Neural cell (in vitro differentiated cells): Measurements from ENCODE around the gene CAPN2. TPM values are rescaled to one million over a fixed set of nuclear protein-coding genes. Genes with fewer than 3 reads are reported as not detected.

Experiments used
- H2AFZ ChIP-seq: fragments of 200-600, 300-800 bp; sonication (generic), shearing (Covaris generic); 2 replicates; pipeline ENCODE4 v1.6.0; 2014; ENCODE audit warnings: low read depth, mild to moderate bottlenecking, antibody characterized with exemption, low read length, moderate library complexity
- H3F3A ChIP-seq: fragments of 200-600 bp; shearing (Covaris generic); 2 replicates; pipeline ENCODE4 v1.6.1; 2016; ENCODE audit warnings: mild to moderate bottlenecking, moderate library complexity, mixed read lengths, antibody characterized with exemption, low read length; ENCODE audit not compliant: insufficient read depth, poor library complexity, severe bottlenecking
- H3K27ac ChIP-seq: fragments of 200-600, 300-800 bp; sonication (generic), shearing (Covaris generic); 2 replicates; pipeline ENCODE4 v1.5.1; 2014; ENCODE audit warnings: mild to moderate bottlenecking, low read length, moderate library complexity
- H3K27me3 ChIP-seq: fragments of 300-800, 200-600 bp; sonication (generic), shearing (Covaris generic); 2 replicates; pipeline ENCODE4 v1.6.0; 2014; ENCODE audit warnings: mild to moderate bottlenecking, low read depth, low read length, moderate library complexity; ENCODE audit not compliant: insufficient read depth
- H3K36me3 ChIP-seq: fragments of 300-800, 200-600 bp; sonication (generic), shearing (Covaris generic); 2 replicates; pipeline ENCODE4 v1.5.1; 2014; ENCODE audit warnings: mild to moderate bottlenecking, antibody characterized with exemption, low read length, moderate library complexity; ENCODE audit not compliant: insufficient read depth
- H3K4me2 ChIP-seq: fragments of 300-800, 200-600 bp; sonication (generic), shearing (Covaris generic); 2 replicates; pipeline ENCODE4 v1.6.0; 2014; ENCODE audit warnings: mild to moderate bottlenecking, low read length
- H3K4me3 ChIP-seq: fragments of 300-800, 200-600 bp; sonication (generic), shearing (Covaris generic); 2 replicates; pipeline ENCODE4 v1.5.1; 2014; ENCODE audit warnings: mild to moderate bottlenecking, low read length, moderate library complexity
- H3K79me2 ChIP-seq: fragments of 200-600 bp; shearing (Covaris generic); replicated peaks from 2 replicates; pipeline ENCODE4 v1.6.0; 2014; ENCODE audit warnings: mild to moderate bottlenecking, low read length, moderate library complexity; ENCODE audit not compliant: insufficient read depth
- H3K9ac ChIP-seq: fragments of 300-800, 200-600 bp; sonication (generic), shearing (Covaris generic); 2 replicates; pipeline ENCODE4 v1.6.1; 2016; ENCODE audit warnings: mild to moderate bottlenecking, low read length, mixed read lengths
- H3K9me2 ChIP-seq: fragments of 200-600 bp; shearing (Covaris generic); 2 replicates; pipeline ENCODE4 v1.6.1; 2016; ENCODE audit warnings: mild to moderate bottlenecking, low read length, mixed read lengths; ENCODE audit not compliant: insufficient read depth
- H3K9me3 ChIP-seq: fragments of 200-600, 300-800 bp; sonication (generic), shearing (Covaris generic); 2 replicates; pipeline ENCODE4 v1.6.1; 2016; ENCODE audit warnings: mild to moderate bottlenecking, mixed run types, low read length, moderate library complexity, mixed read lengths
- H4K20me1 ChIP-seq: fragments of 200-600 bp; shearing (Covaris generic); 2 replicates; pipeline ENCODE4 v1.6.1; 2016; ENCODE audit warnings: mild to moderate bottlenecking, mixed run types; ENCODE audit not compliant: insufficient read depth
- EP300 ChIP-seq: fragments of 450-650 bp; conservative IDR thresholded peaks from 2 replicates; pipeline ENCODE4 v1.6.1; 2014; ENCODE audit warnings: antibody characterized with exemption, mild to moderate bottlenecking, moderate library complexity; ENCODE audit not compliant: poor library complexity, severe bottlenecking
- EZH2 ChIP-seq: fragments of 200-600, 300-800 bp; shearing (Covaris generic), sonication (generic); IDR thresholded peaks from 2 replicates; pipeline ENCODE4 v1.6.1; 2014; ENCODE audit warnings: antibody characterized with exemption, low read length, borderline replicate concordance, mild to moderate bottlenecking; ENCODE audit not compliant: insufficient read depth, poor library complexity, severe bottlenecking
- MXI1 ChIP-seq: fragments of 450-650 bp; conservative IDR thresholded peaks from 2 replicates; pipeline ENCODE4 v1.6.1; 2014; ENCODE audit warnings: antibody characterized with exemption, mild to moderate bottlenecking; ENCODE audit not compliant: poor library complexity, severe bottlenecking
- POLR2AphosphoS5 ChIP-seq: IDR thresholded peaks from 2 replicates; pipeline ENCODE4 v1.6.1; 2012
- RAD21 ChIP-seq: fragments of 450-650 bp; conservative IDR thresholded peaks from 2 replicates; pipeline ENCODE4 v1.6.1; 2014; ENCODE audit warnings: antibody characterized with exemption, mild to moderate bottlenecking, moderate library complexity
- SMC3 ChIP-seq: fragments of 450-650 bp; conservative IDR thresholded peaks from 2 replicates; pipeline ENCODE4 v1.6.1; 2014; ENCODE audit warnings: antibody characterized with exemption, mild to moderate bottlenecking, moderate library complexity; ENCODE audit not compliant: poor library complexity
- TAF1 ChIP-seq: IDR thresholded peaks from 2 replicates; pipeline ENCODE4 v1.6.1; 2012; ENCODE audit warnings: low read depth
- polyA plus RNA-seq: library from polyadenylated mRNA; depleted of rRNA; stranded (reverse); fragments of >200 nt; gene quantifications from 2 replicates; pipeline ENCODE4 v1.2.3, GENCODE V29; 2014
- TF ChIP-seq, protein P1 (sequence below): fragments of 450-650 bp; IDR thresholded peaks from 2 replicates; pipeline ENCODE4 v1.5.1; 2014; ENCODE audit warnings: antibody characterized with exemption, mild to moderate bottlenecking, moderate library complexity; ENCODE audit not compliant: poor library complexity, severe bottlenecking
- TF ChIP-seq, protein P2 (sequence below): IDR thresholded peaks from 2 replicates; pipeline ENCODE4 v1.6.1; 2012; ENCODE audit warnings: borderline replicate concordance

CAPN2 gene
- polyA plus RNA-seq, 1 donor from 2014 or later, result 58.8 TPM

DNA sequence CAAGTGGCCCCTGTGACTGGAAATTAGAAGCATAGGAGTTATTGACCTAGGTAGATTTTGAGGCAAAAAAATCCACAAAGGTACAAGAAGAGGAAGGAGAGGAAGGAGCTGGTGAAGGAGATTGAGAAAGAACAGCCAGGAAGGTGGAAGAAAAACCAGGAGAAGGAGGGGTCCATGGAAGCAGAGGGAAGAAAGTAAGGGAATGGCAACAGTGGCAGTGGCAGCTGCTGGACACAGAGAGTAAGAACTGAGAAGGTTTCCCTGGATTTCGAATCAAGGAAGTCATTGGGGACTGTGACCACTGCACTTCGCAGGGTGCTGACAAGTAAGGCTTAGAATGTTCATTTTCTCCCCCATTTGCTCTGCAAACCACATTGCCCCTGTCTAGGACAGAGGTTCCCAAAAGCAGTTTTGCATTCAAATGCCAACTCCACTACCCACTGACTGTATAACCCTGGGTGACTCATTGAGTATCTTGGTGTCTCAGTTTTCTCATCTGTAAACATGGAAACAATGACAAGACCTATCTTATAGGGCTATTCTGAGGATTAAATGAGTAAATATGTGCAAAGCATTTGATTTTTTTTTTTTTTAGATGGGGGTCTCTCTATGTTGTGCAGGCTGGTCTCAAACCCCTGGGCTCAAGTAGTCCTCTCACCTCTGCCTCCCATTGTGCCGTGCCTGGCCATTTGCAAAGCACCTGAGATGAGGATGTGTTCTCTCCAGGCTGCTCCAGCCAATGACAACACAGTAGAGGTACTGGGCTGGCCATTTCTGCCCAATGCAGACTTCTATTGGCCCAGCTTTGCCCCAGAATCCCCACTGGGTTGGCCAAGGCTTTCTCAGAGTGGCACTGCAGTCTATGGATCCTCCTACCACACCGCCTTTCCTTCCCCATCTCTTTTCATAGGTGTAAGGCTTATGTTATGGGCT is 9.3 kb upstream of the CAPN2 start:
- Histone ChIP-seq H3K79me2 (no peaks in the 10 kb centered on the region), H3F3A (no peaks in the 10 kb centered on the region), H3K27ac (no peak overlapping the region), H3K4me2 (no peak overlapping the region), H3K4me3 (no peak overlapping the region), H3K9ac (no peak overlapping the region), H4K20me1 (no peaks in the 10 kb centered on the region), H3K36me3 (no peaks in the 10 kb centered on the region), H2AFZ (no peak overlapping the region), H3K27me3 (no peaks in the 10 kb centered on the region), H3K9me3 (no peaks in the 10 kb centered on the region), H3K9me2 (no peaks in the 10 kb centered on the region)
- TF ChIP-seq POLR2AphosphoS5 (no peak), TAF1 (no peak), EZH2 (no peak), RAD21 (no peak), EP300 (no peak), MXI1 (no peak), SMC3 (no peak)
- TF ChIP-seq, protein P1, sequence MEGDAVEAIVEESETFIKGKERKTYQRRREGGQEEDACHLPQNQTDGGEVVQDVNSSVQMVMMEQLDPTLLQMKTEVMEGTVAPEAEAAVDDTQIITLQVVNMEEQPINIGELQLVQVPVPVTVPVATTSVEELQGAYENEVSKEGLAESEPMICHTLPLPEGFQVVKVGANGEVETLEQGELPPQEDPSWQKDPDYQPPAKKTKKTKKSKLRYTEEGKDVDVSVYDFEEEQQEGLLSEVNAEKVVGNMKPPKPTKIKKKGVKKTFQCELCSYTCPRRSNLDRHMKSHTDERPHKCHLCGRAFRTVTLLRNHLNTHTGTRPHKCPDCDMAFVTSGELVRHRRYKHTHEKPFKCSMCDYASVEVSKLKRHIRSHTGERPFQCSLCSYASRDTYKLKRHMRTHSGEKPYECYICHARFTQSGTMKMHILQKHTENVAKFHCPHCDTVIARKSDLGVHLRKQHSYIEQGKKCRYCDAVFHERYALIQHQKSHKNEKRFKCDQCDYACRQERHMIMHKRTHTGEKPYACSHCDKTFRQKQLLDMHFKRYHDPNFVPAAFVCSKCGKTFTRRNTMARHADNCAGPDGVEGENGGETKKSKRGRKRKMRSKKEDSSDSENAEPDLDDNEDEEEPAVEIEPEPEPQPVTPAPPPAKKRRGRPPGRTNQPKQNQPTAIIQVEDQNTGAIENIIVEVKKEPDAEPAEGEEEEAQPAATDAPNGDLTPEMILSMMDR, result no peak
- TF ChIP-seq, protein P2, sequence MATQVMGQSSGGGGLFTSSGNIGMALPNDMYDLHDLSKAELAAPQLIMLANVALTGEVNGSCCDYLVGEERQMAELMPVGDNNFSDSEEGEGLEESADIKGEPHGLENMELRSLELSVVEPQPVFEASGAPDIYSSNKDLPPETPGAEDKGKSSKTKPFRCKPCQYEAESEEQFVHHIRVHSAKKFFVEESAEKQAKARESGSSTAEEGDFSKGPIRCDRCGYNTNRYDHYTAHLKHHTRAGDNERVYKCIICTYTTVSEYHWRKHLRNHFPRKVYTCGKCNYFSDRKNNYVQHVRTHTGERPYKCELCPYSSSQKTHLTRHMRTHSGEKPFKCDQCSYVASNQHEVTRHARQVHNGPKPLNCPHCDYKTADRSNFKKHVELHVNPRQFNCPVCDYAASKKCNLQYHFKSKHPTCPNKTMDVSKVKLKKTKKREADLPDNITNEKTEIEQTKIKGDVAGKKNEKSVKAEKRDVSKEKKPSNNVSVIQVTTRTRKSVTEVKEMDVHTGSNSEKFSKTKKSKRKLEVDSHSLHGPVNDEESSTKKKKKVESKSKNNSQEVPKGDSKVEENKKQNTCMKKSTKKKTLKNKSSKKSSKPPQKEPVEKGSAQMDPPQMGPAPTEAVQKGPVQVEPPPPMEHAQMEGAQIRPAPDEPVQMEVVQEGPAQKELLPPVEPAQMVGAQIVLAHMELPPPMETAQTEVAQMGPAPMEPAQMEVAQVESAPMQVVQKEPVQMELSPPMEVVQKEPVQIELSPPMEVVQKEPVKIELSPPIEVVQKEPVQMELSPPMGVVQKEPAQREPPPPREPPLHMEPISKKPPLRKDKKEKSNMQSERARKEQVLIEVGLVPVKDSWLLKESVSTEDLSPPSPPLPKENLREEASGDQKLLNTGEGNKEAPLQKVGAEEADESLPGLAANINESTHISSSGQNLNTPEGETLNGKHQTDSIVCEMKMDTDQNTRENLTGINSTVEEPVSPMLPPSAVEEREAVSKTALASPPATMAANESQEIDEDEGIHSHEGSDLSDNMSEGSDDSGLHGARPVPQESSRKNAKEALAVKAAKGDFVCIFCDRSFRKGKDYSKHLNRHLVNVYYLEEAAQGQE, result no peak

DNA sequence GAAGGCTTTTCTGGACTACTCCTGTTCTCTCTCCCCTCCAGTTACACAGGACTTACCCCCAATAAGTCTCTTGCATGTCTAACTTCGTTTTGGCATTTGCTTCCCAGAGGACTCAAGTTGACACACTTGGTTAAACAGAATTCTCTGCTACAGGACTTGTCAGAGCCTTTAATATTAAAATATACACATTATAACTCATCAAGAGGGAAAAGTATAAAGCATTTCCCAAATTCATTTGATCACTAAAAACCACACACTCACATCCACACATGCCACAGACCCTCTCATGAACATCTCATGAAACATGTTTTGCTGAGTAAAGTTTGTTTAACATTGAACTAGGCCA is 8.7 kb upstream of the CAPN2 start:
- Histone ChIP-seq H3K9ac (no peak overlapping the region), H3K9me2 (no peaks in the 10 kb centered on the region), H3K36me3 (no peaks in the 10 kb centered on the region), H2AFZ (no peak overlapping the region), H3F3A (no peaks in the 10 kb centered on the region), H3K27me3 (no peaks in the 10 kb centered on the region), H4K20me1 (no peaks in the 10 kb centered on the region), H3K4me3 (no peak overlapping the region), H3K27ac (no peak overlapping the region), H3K4me2 (no peak overlapping the region), H3K79me2 (no peaks in the 10 kb centered on the region), H3K9me3 (no peaks in the 10 kb centered on the region)
- no peak for TF ChIP-seq SMC3
- no peak for TF ChIP-seq EP300
- TF ChIP-seq, protein P2, result no peak
- TF ChIP-seq, protein P1, result no peak
- no peak for TF ChIP-seq TAF1
- TF ChIP-seq EZH2, result no peak
